Activated T-helper 17 cell treated with anti-CD3 and anti-CD28 coated beads, Interleukin-2, amount 50 U/mL, for 72 hours (primary cell): ENCODE results near the gene OSBPL9. TPM values are rescaled to one million over a fixed set of nuclear protein-coding genes. Genes with fewer than 3 reads are reported as not detected.
"Not testable (repeated sequence)": the region's sequence is repeated elsewhere in the genome, so short reads cannot be mapped to it uniquely, and the experiment has no call there.

Experiments
- ATAC-seq: fragments of 150-1000 bp; cut with Tn5 transposase; replicated peaks from 2 replicates; pipeline ENCODE4 v1.10.0; 2021; ENCODE audit warnings: mild to moderate bottlenecking, moderate library complexity
- H3K27ac Mint-ChIP-seq: one replicate; pipeline ENCODE4 v1.8.0; 2022; ENCODE audit warnings: mixed read lengths
- H3K27me3 Mint-ChIP-seq: one replicate; pipeline ENCODE4 v1.8.0; 2022; ENCODE audit warnings: mixed read lengths
- H3K36me3 Mint-ChIP-seq: one replicate; pipeline ENCODE4 v1.8.0; 2022; ENCODE audit warnings: low read depth, mild to moderate bottlenecking, mixed read lengths
- H3K4me1 Mint-ChIP-seq: one replicate; pipeline ENCODE4 v1.8.0; 2022; ENCODE audit warnings: mixed read lengths
- H3K4me3 Mint-ChIP-seq: one replicate; pipeline ENCODE4 v1.8.0; 2022; ENCODE audit warnings: mild to moderate bottlenecking, mixed read lengths
- H3K9me3 Mint-ChIP-seq: one replicate; pipeline ENCODE4 v1.8.0; 2022; ENCODE audit warnings: mixed read lengths
- total RNA-seq, 2 donors: library from RNA; stranded (reverse); gene quantifications; one replicate each; pipeline ENCODE4 v1.2.3, GENCODE V29; 2022

Gene OSBPL9
- total RNA-seq, 2 donors from 2014 or later = 42.9 to 47.6 TPM

GRCh38 chr1:51583532-51583931 lies 33.4 kb upstream of the OSBPL9 start:
- no peaks in the 10 kb centered on the region for H3K4me1 Mint-ChIP-seq
- H3K27me3 Mint-ChIP-seq = no peaks in the 10 kb centered on the region
- H3K9me3 Mint-ChIP-seq = no peaks in the 10 kb centered on the region
- no peaks in the 10 kb centered on the region for H3K36me3 Mint-ChIP-seq
- no peak overlapping the region for H3K4me3 Mint-ChIP-seq
- no peak overlapping the region for H3K27ac Mint-ChIP-seq
- ATAC-seq = no peak

- Mint-ChIP-seq H3K27me3 (no peaks in the 10 kb centered on the region), H3K36me3 (no peaks in the 10 kb centered on the region), H3K4me3 (no peak overlapping the region), H3K4me1 (no peaks in the 10 kb centered on the region), H3K9me3 (no peaks in the 10 kb centered on the region), H3K27ac (no peak overlapping the region)
- ATAC-seq = no peak
These were observed 32.9 kb upstream of the OSBPL9 start for GRCh38 chr1:51584021-51584420.

GRCh38 chr1:51592711-51593110 lies 24.2 kb upstream of the OSBPL9 start:
- Mint-ChIP-seq H3K36me3 (no peaks in the 10 kb centered on the region), H3K4me1 (peaks cover 4% of the 10 kb centered on the region), H3K27ac (no peak overlapping the region), H3K27me3 (peaks cover 8% of the 10 kb centered on the region), H3K9me3 (no peaks in the 10 kb centered on the region), H3K4me3 (no peak overlapping the region)
- ATAC-seq = no peak

DNA sequence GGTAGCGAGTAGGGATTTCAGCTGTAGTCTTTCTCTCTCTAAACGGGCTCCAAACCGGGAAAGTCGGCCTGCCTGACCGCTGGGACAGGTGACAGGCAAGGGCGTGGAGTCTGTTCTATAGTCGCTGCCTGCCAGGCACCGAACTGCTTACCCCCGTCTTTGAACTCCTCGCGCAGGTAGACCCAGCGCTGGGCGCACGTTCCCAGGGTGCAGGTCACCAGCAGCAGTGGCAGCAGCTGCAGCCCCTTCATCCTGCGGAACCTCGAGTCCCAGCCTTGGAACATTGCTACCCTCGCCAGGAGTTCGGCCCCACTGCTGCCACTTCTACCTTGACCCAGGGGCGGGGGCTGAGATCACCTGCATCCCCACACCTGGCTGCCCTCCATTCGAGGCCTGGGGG lies 22.2 kb upstream of the OSBPL9 start:
- Mint-ChIP-seq H3K4me1 (peaks cover 4% of the 10 kb centered on the region), H3K36me3 (no peaks in the 10 kb centered on the region), H3K9me3 (no peaks in the 10 kb centered on the region), H3K4me3 (no peak overlapping the region), H3K27me3 (peaks cover 8% of the 10 kb centered on the region), H3K27ac (no peak overlapping the region)
- no peak for ATAC-seq

- Mint-ChIP-seq H3K27ac (no peak overlapping the region), H3K36me3 (no peaks in the 10 kb centered on the region), H3K27me3 (no peaks in the 10 kb centered on the region), H3K4me3 (no peak overlapping the region), H3K9me3 (no peaks in the 10 kb centered on the region), H3K4me1 (no peaks in the 10 kb centered on the region)
- ATAC-seq = no peak
These were observed 16.4 kb upstream of the OSBPL9 start for GRCh38 chr1:51600529-51600928.

GRCh38 chr1:51600965-51601364 lies 15.9 kb upstream of the OSBPL9 start:
- H3K9me3 Mint-ChIP-seq = no peaks in the 10 kb centered on the region
- no peaks in the 10 kb centered on the region for H3K4me1 Mint-ChIP-seq
- no peaks in the 10 kb centered on the region for H3K36me3 Mint-ChIP-seq
- no peak overlapping the region for H3K27ac Mint-ChIP-seq
- H3K27me3 Mint-ChIP-seq = no peaks in the 10 kb centered on the region
- no peak overlapping the region for H3K4me3 Mint-ChIP-seq
- no peak for ATAC-seq

DNA sequence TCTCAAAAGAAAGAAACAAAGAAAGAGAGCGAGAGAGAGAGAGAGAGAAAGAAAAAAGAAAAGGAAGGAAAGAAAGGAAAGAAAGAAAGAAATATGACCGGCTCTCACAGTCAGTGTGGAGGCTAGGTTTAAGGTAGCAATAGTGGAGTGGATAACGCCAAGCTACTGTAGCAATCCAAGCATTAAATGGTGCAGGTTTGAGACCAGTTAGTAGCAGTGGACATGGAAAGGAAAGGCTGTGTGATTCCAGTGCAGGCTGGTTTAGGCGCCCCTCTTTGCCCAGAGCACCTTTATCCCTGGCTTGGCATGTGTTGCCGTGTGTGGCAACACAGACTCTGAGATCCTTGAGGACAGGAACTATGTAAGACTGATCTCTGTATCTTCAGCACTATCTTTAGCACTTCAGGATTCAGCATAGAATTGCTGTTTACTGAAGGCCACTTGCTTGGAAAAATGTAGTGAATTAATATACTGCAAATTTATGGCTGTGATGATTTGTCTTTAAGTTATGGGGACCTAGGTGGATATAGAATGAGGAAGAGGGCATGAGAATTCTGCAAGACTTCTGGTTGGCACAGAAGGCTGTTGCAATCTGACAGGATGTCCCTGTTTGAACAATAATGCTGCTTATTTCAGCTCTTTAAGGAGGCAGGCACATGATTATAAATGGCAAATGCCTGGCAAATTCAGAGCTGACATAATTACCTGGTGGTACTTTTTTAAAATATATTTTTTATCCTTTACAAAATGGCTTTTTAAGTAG lies 10.8 kb upstream of the OSBPL9 start:
- Mint-ChIP-seq H3K9me3 (no peaks in the 10 kb centered on the region), H3K4me1 (no peaks in the 10 kb centered on the region), H3K27me3 (peaks cover 6% of the 10 kb centered on the region), H3K4me3 (no peak overlapping the region), H3K36me3 (no peaks in the 10 kb centered on the region), H3K27ac (no peak overlapping the region)
- no peak for ATAC-seq

DNA sequence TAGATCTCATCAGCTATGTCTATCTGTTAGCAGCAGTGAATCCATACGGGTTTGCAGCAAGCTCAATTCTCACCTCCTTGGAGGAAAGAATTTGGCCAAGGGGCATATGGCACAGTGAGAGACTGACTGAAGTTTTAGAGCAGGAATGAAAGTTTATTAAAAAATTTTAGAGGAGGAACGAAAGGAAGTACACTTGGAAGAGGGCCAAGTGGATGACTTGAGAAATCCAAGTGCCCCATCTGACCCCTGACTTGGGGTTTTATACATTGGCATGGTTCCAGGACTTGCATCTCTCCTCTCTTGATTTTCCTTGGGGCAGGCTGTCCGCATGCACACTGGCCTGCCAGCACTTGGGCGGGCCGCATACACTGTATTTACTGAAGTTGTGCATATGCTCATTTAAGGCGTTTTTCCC lies 9.2 kb upstream of the OSBPL9 start:
- H3K27me3 Mint-ChIP-seq = peaks cover 6% of the 10 kb centered on the region
- H3K9me3 Mint-ChIP-seq = no peaks in the 10 kb centered on the region
- H3K27ac Mint-ChIP-seq = no peak overlapping the region
- no peaks in the 10 kb centered on the region for H3K36me3 Mint-ChIP-seq
- ATAC-seq = no peak
- H3K4me1 Mint-ChIP-seq = no peaks in the 10 kb centered on the region
- no peak overlapping the region for H3K4me3 Mint-ChIP-seq

DNA sequence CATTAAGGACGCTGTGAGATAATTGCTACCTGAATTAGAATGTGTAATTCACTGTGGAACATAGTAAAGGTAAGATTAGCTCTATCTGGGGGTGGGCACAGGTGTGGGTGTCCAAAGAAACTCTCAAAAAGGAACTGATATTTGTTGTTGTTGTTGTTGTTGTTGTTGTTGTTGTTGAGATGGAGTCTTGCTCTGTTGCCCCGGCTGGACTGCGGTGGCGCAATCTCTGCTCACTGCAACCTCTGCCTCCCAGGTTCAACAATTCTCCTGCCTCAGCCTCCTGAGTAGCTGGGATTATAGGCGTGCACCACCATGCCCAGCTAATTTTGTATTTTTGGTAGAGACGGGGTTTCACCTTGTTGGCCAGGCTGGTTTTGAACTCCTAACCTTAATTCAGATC lies 6.8 kb upstream of the OSBPL9 start:
- H3K36me3 Mint-ChIP-seq, H3K4me3 Mint-ChIP-seq, ATAC-seq, H3K27ac Mint-ChIP-seq, H3K9me3 Mint-ChIP-seq, H3K4me1 Mint-ChIP-seq, H3K27me3 Mint-ChIP-seq: not testable (repeated sequence)

GRCh38 chr1:51610637-51611036 lies 6.3 kb upstream of the OSBPL9 start:
- H3K27me3 Mint-ChIP-seq = peaks cover 6% of the 10 kb centered on the region
- H3K4me1 Mint-ChIP-seq = no peaks in the 10 kb centered on the region
- H3K27ac Mint-ChIP-seq = no peak overlapping the region
- H3K4me3 Mint-ChIP-seq = no peak overlapping the region
- ATAC-seq = no peak
- H3K36me3 Mint-ChIP-seq = no peaks in the 10 kb centered on the region
- H3K9me3 Mint-ChIP-seq = no peaks in the 10 kb centered on the region

DNA sequence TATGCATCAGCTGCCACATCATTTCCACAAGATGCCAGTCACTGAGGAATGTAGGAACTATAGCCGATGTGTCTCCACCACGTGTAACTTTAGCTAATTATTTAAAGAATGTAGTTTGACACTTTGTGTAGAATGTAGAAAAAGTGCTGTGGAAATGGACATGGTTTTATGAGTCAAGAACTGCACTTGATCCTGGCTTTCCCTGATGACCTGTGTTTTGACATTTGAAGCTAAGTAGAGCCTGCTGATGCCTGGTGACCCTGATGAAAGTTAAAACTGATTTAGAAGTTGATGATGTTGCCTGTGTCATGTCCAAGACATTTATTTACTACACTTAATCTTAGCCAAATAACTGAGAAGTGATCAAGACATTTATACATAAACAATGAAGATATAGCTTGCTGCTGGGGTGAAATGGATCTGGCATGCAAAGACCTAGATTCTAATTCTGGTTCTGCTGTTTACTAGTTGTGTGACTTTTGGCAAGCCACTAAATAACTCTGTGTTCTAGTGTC lies 4.4 kb upstream of the OSBPL9 start:
- peaks cover 4% of the 10 kb centered on the region for H3K36me3 Mint-ChIP-seq
- H3K4me1 Mint-ChIP-seq = peaks cover 5% of the 10 kb centered on the region
- H3K4me3 Mint-ChIP-seq = no peak overlapping the region
- H3K9me3 Mint-ChIP-seq = no peaks in the 10 kb centered on the region
- no peak overlapping the region for H3K27ac Mint-ChIP-seq
- ATAC-seq = no peak
- H3K27me3 Mint-ChIP-seq = peaks cover 6% of the 10 kb centered on the region

GRCh38 chr1:51615780-51616291 lies 1.1 kb upstream of the OSBPL9 start:
- no peaks in the 10 kb centered on the region for H3K9me3 Mint-ChIP-seq
- H3K4me3 Mint-ChIP-seq = peak overlapping the region; percentile 95
- no peak for ATAC-seq
- no peaks in the 10 kb centered on the region for H3K27me3 Mint-ChIP-seq
- peaks cover 4% of the 10 kb centered on the region for H3K36me3 Mint-ChIP-seq
- peaks cover 19% of the 10 kb centered on the region for H3K4me1 Mint-ChIP-seq
- H3K27ac Mint-ChIP-seq = no peak overlapping the region

DNA sequence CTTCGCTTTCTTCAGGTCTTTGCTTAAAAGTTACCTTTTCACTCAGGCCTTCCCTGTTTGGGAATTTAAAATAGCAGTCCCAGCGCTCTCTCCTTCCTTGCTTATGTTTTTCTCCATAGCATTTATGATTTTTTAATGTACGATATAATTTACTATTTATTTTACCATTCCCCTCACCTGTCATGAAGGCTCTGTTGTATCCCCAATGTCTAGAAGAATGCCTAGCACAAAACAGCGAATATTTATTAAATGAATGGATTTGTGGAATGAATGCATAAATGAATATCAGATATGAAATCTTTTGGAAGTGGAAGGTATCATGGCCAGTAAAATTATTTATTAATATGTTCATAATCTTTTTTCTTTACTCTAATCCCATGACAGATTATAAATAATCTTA lies 402 bp upstream of the OSBPL9 start:
- no peak for ATAC-seq
- Mint-ChIP-seq H3K4me3 (peak overlapping the region; percentile 95), H3K27me3 (no peaks in the 10 kb centered on the region), H3K36me3 (peaks cover 4% of the 10 kb centered on the region), H3K9me3 (no peaks in the 10 kb centered on the region), H3K4me1 (peaks cover 19% of the 10 kb centered on the region), H3K27ac (no peak overlapping the region)

- H3K27me3 Mint-ChIP-seq = no peaks in the 10 kb centered on the region
- no peaks in the 10 kb centered on the region for H3K9me3 Mint-ChIP-seq
- no peak overlapping the region for H3K27ac Mint-ChIP-seq
- H3K4me1 Mint-ChIP-seq = peaks cover 25% of the 10 kb centered on the region
- peak overlapping the region; percentile 95 for H3K4me3 Mint-ChIP-seq
- no peak for ATAC-seq
- H3K36me3 Mint-ChIP-seq = peaks cover 4% of the 10 kb centered on the region
These were observed 1.8 kb downstream of the OSBPL9 start for GRCh38 chr1:51618715-51619114.

DNA sequence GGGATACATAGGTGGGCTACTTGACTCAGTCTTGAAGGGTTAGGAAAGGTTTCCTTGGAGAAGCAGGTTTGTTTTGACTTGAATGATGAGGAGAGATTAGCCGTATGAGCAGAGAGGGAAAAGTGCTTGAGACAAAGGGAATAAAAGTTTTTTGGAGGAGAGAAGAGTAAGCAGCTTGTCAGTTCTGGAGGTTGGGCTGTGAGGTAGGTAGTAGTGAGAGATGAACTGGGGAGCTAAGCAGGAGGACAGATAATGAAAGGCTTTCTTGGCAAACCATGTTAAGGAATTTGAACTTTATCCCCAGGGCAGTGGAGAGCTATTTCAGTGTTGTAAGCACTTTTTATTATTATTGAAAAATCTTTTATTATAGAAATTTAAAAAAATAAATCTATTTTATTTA lies 3.6 kb downstream of the OSBPL9 start:
- H3K27ac Mint-ChIP-seq = no peak overlapping the region
- peaks cover 4% of the 10 kb centered on the region for H3K36me3 Mint-ChIP-seq
- peaks cover 30% of the 10 kb centered on the region for H3K4me1 Mint-ChIP-seq
- no peak for ATAC-seq
- H3K4me3 Mint-ChIP-seq = no peak overlapping the region
- no peaks in the 10 kb centered on the region for H3K27me3 Mint-ChIP-seq
- no peaks in the 10 kb centered on the region for H3K9me3 Mint-ChIP-seq
